ENCODE results near the gene GAS7.

GAS7 gene

DNA sequence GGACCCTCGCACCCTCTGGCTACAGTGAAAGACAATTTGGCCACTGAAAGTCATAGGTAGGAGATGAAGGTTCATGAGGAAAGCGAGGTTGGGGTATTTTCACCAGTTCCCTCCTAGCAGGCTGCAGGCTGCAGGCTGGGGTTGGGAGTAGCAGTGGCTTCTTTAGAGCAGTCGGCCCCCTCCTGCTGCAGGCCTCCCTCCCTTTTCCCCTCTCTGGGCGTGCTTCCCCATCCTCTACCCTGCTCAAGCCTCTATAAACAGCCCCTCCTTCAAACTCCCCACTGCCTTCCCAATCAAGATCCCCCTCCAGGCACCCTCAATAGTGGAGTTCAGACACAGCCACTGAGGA lies 41.8 kb downstream of the GAS7 start:
- no peaks in the 10 kb centered on the region for H3K36me3 ChIP-seq (replicated peaks)
- TF ChIP-seq, protein P1, sequence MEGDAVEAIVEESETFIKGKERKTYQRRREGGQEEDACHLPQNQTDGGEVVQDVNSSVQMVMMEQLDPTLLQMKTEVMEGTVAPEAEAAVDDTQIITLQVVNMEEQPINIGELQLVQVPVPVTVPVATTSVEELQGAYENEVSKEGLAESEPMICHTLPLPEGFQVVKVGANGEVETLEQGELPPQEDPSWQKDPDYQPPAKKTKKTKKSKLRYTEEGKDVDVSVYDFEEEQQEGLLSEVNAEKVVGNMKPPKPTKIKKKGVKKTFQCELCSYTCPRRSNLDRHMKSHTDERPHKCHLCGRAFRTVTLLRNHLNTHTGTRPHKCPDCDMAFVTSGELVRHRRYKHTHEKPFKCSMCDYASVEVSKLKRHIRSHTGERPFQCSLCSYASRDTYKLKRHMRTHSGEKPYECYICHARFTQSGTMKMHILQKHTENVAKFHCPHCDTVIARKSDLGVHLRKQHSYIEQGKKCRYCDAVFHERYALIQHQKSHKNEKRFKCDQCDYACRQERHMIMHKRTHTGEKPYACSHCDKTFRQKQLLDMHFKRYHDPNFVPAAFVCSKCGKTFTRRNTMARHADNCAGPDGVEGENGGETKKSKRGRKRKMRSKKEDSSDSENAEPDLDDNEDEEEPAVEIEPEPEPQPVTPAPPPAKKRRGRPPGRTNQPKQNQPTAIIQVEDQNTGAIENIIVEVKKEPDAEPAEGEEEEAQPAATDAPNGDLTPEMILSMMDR (IDR thresholded peaks at IDR 0.05; ENCODE audit: low read depth, low read length, missing control alignments), result no peak
- in situ Hi-C loops (cut with HindIII; ENCODE audit: low pct_ligation_motif_present, low sequenced_read_pairs), result no loop called here
- H3K4me3 ChIP-seq (ENCODE audit: low read depth, low read length), result no peak overlapping the region
- DNase-seq, result no peak
- no peak overlapping the region for H3K27ac ChIP-seq
- no peaks in the 10 kb centered on the region for H3K27me3 ChIP-seq (replicated peaks)

DNA sequence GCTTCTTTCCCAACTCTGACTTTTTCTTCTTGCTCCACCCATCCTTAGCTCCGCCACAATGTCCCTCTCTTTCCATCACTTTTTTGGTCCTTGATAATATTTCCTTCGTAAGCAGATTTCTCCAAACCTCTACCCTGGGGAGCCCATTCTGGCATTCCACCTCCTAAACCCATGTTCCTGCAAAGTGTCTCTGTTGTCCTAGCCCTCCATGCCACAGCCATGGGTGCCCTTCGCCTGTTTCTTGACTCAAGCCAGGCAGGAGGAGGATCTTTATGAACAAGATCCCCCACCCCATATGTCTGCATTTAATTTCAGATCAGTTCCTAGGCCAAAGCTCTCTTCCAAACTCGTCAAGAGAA lies 42.4 kb downstream of the GAS7 start:
- DNase-seq, result no peak
- no peaks in the 10 kb centered on the region for H3K36me3 ChIP-seq (replicated peaks)
- H3K27me3 ChIP-seq (replicated peaks), result no peaks in the 10 kb centered on the region
- H3K27ac ChIP-seq, result no peak overlapping the region
- TF ChIP-seq, protein P1 (IDR thresholded peaks at IDR 0.05; ENCODE audit: low read depth, low read length, missing control alignments), result no peak
- H3K4me3 ChIP-seq (ENCODE audit: low read depth, low read length), result no peak overlapping the region
- in situ Hi-C loops (cut with HindIII; ENCODE audit: low pct_ligation_motif_present, low sequenced_read_pairs), result no loop called here

GRCh38 chr17:10155371-10156076 lies 42.9 kb downstream of the GAS7 start:
- H3K27me3 ChIP-seq (replicated peaks), result no peaks in the 10 kb centered on the region
- H3K4me3 ChIP-seq (ENCODE audit: low read depth, low read length), result no peak overlapping the region
- TF ChIP-seq, protein P1 (IDR thresholded peaks at IDR 0.05; ENCODE audit: low read depth, low read length, missing control alignments), result no peak
- no peak overlapping the region for H3K27ac ChIP-seq
- no peak for DNase-seq
- in situ Hi-C loops (cut with HindIII; ENCODE audit: low pct_ligation_motif_present, low sequenced_read_pairs), result no loop called here
- H3K36me3 ChIP-seq (replicated peaks), result no peaks in the 10 kb centered on the region

GRCh38 chr17:10151667-10152496 lies 46.5 kb downstream of the GAS7 start:
- Histone ChIP-seq H3K27ac (no peak overlapping the region), H3K27me3 (replicated peaks) (no peaks in the 10 kb centered on the region), H3K4me3 (ENCODE audit: low read depth, low read length) (no peak overlapping the region), H3K36me3 (replicated peaks) (no peaks in the 10 kb centered on the region)
- no peak for DNase-seq
- in situ Hi-C loops (cut with HindIII; ENCODE audit: low pct_ligation_motif_present, low sequenced_read_pairs), result no loop called here
- TF ChIP-seq, protein P1 (IDR thresholded peaks at IDR 0.05; ENCODE audit: low read depth, low read length, missing control alignments), result no peak

GRCh38 chr17:10149573-10150399 lies 48.6 kb downstream of the GAS7 start:
- Histone ChIP-seq H3K36me3 (replicated peaks) (no peaks in the 10 kb centered on the region), H3K27ac (no peak overlapping the region), H3K27me3 (replicated peaks) (no peaks in the 10 kb centered on the region), H3K4me3 (ENCODE audit: low read depth, low read length) (no peak overlapping the region)
- peak; percentile 25 for DNase-seq
- in situ Hi-C loops (cut with HindIII; ENCODE audit: low pct_ligation_motif_present, low sequenced_read_pairs), result no loop called here
- TF ChIP-seq, protein P1 (IDR thresholded peaks at IDR 0.05; ENCODE audit: low read depth, low read length, missing control alignments), result no peak

Measured in brain microvascular endothelial cell (primary cell).